Spleen (tissue), 11 donors: ENCODE data around the gene PVRIG. TPM values are rescaled to one million over a fixed set of nuclear protein-coding genes. Genes with fewer than 3 reads are reported as not detected.

ENCODE experiments used
- DNase-seq: peaks from one replicate; pipeline ENCODE4 v3.0.0-alpha.2; 2020
- H3K27ac ChIP-seq, 8 donors: fragments of 200-600 bp; sonication (generic) in 7 of 8; 1 replicate in 4 of 8; 2 replicates in 4 of 8; pipeline versions ENCODE4 v1.5.0 to v1.8.0; 2016 to 2021; ENCODE audit warnings: inconsistent platforms in 4 of 8, mild to moderate bottlenecking in 4 of 8, moderate library complexity in 1 of 8
- H3K27me3 ChIP-seq, 7 donors: fragments of 200-600 bp; sonication (generic) in 6 of 7; replicated peaks in 1 of 7; 1 replicate in 4 of 7; 2 replicates in 3 of 7; pipeline versions ENCODE4 v1.5.0 to v1.8.0; 2016 to 2021; ENCODE audit warnings: inconsistent platforms in 3 of 7, mild to moderate bottlenecking in 1 of 7
- H3K36me3 ChIP-seq, 6 donors: fragments of 200-600 bp; sonication (generic) in 5 of 6; 1 replicate in 4 of 6; 2 replicates in 2 of 6; pipeline versions ENCODE4 v1.5.0 to v1.8.0; 2016 to 2021; ENCODE audit warnings: inconsistent platforms in 2 of 6
- H3K4me1 ChIP-seq, 6 donors: fragments of 200-600 bp; sonication (generic) in 5 of 6; 1 replicate in 3 of 6; 2 replicates in 3 of 6; pipeline versions ENCODE4 v1.5.0 to v1.8.0; 2016 to 2021; ENCODE audit warnings: inconsistent platforms in 3 of 6
- H3K4me3 ChIP-seq, 8 donors: fragments of 200-600 bp; sonication (generic) in 7 of 8; 1 replicate in 4 of 8; 2 replicates in 4 of 8; pipeline versions ENCODE4 v1.5.0 to v1.8.0; 2016 to 2021; ENCODE audit warnings: inconsistent platforms in 4 of 8, mild to moderate bottlenecking in 4 of 8, moderate library complexity in 2 of 8
- H3K9me3 ChIP-seq, 8 donors: fragments of 200-600 bp; sonication (generic) in 7 of 8; 1 replicate in 4 of 8; 2 replicates in 4 of 8; pipeline versions ENCODE4 v1.5.0 to v1.8.0; 2016 to 2021; ENCODE audit warnings: inconsistent platforms in 4 of 8
- CTCF ChIP-seq, 11 experiments: fragments of 200-600 bp in 7 of 11; fragments of 450-650 bp in 4 of 11; sonication (generic) in 4 of 11; IDR thresholded peaks in 8 of 11; conservative IDR thresholded peaks in 3 of 11; 1 replicate in 7 of 11; 2 replicates in 4 of 11; pipeline versions ENCODE4 v1.4.0 to v1.8.0; 2016 to 2021; ENCODE audit warnings: antibody characterized with exemption in 11 of 11, inconsistent platforms in 4 of 11, mild to moderate bottlenecking in 1 of 11
- POLR2A ChIP-seq, 3 donors: fragments of 450-650 bp; IDR thresholded peaks; one replicate each; pipeline ENCODE4 v1.5.1; 2017; ENCODE audit warnings: antibody characterized with exemption in 3 of 3, mild to moderate bottlenecking in 1 of 3
- POLR2AphosphoS5 ChIP-seq, 3 donors: sonication (generic); formaldehyde crosslinking; IDR thresholded peaks; one replicate each; pipeline ENCODE4 v1.5.1; 2017; ENCODE audit warnings: antibody characterized with exemption in 3 of 3
- WGBS, 5 donors: extraction: QIAGEN DNeasy Blood & Tissue Kit in 3 of 5; methylation state at CpG; one replicate each; pipeline versions ENCODE4 v1.1.5 to v1.1.7; 2013 to 2018; 5-methylcytosine and 5-hydroxymethylcytosine counted together
- intact Hi-C: fragments of 100-400 bp; cut with DNase I; formaldehyde crosslinking; loops from one replicate; pipeline ENCODE4 v1.15.0; 2023; ENCODE audit warnings: low total_unique reads
- polyA plus RNA-seq, 3 donors: library from polyadenylated mRNA; stranded (reverse); fragments of 200-250 nt; gene quantifications; one replicate each; pipeline ENCODE4 v1.2.1, GENCODE V29; 2013
- total RNA-seq, 7 donors: library from RNA; depleted of rRNA in 3 of 7; stranded (reverse); fragments of >200 nt in 3 of 7; fragmentation: NEBNext Ultra II Directional in 4 of 7; extraction: Animal tissue kit (Norgen Biotek cat#: 25700) in 4 of 7; gene quantifications; one replicate each; pipeline versions ENCODE4 v1.1.0 to v1.2.1, GENCODE V29; 2016 to 2021
- donor health status: healthy with polysubstance abuse.
- donor health status: DM: no; HTN: no; CAD: no; lungs with moderate emphysema.
- donor health status: DM: no; HTN: no; CAD: no.
- donor health status: Bipolar disorder and iron deficiency.
- donor health status: healthy.
- donor health status: DM: no; HTN: no; CAD: no.
- donor health status: DM: yes; HTN: yes; CAD: no.

The PVRIG gene
- total and polyA plus RNA-seq, 10 donors: 20.3 to 58.7 (median 32.1) TPM

GRCh38 chr7:100200693-100201092, 19.1 kb upstream of the PVRIG start:
- whole genome bisulfite sequencing, 5 donors: 82 to 94% (median 87%) methylated on average over 11 of the region's 11 CpGs
- peak overlapping the region in 4 of 8 donors; percentile 4 to 47 (median 12) for H3K4me3 ChIP-seq
- H3K36me3 ChIP-seq: peaks cover 0 to 10% (median 0%) of the 10 kb centered on the region in 6 donors
- TF ChIP-seq POLR2AphosphoS5 (IDR thresholded peaks at IDR 0.05) (no peak), POLR2A (IDR thresholded peaks at IDR 0.05) (no peak), CTCF (IDR thresholded peaks at IDR 0.05 in 8 of 11, conservative IDR thresholded peaks at IDR 0.05 in 3 of 11) (no peak)
- intact Hi-C loops: no loop called here
- DNase-seq: no peak
- H3K4me1 ChIP-seq: peaks cover 0 to 31% (median 12%) of the 10 kb centered on the region in 6 donors
- no peaks in the 10 kb centered on the region for H3K9me3 ChIP-seq
- H3K27me3 ChIP-seq: no peaks in the 10 kb centered on the region
- peak overlapping the region in 5 of 8 donors; percentile 44 to 72 (median 52) for H3K27ac ChIP-seq

DNA sequence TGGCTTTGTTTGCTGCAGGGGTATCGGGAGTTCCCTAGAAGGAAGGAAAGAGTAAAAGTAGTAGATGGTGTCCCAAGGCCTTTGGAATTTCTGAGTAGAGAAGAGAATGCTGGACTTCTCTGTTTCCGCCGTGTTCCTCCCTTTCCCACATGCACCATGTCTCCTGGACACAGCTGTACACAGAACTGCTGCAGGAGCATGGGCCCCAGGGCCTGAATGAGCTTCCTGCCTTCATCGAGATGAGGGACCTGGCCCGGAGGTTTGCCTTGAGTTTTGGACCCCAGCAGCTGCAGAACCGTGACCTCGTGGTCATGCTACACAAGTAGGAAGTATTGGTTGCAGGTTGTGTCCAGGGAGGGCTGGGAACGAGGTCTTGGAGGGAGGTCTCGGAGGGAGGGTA, 15.3 kb upstream of the PVRIG start:
- peaks cover 0 to 32% (median 20%) of the 10 kb centered on the region in 6 donors for H3K4me1 ChIP-seq
- no peak overlapping the region for H3K4me3 ChIP-seq
- no peak overlapping the region for H3K27ac ChIP-seq
- H3K27me3 ChIP-seq: no peaks in the 10 kb centered on the region
- peaks cover 0 to 15% (median 0%) of the 10 kb centered on the region in 6 donors for H3K36me3 ChIP-seq
- no peak for TF ChIP-seq POLR2AphosphoS5 (IDR thresholded peaks at IDR 0.05)
- TF ChIP-seq CTCF (IDR thresholded peaks at IDR 0.05 in 8 of 11, conservative IDR thresholded peaks at IDR 0.05 in 3 of 11): no peak
- no peak for TF ChIP-seq POLR2A (IDR thresholded peaks at IDR 0.05)
- DNase-seq: no peak
- intact Hi-C loops: no loop called here
- 79 to 84% (median 80%) methylated on average over 9 of the region's 9 CpGs for WGBS, 5 donors
- no peaks in the 10 kb centered on the region for H3K9me3 ChIP-seq

- TF ChIP-seq POLR2A (IDR thresholded peaks at IDR 0.05) (no peak), CTCF (IDR thresholded peaks at IDR 0.05 in 8 of 11, conservative IDR thresholded peaks at IDR 0.05 in 3 of 11) (no peak), POLR2AphosphoS5 (IDR thresholded peaks at IDR 0.05) (no peak)
- Histone ChIP-seq H3K4me3 (no peak overlapping the region), H3K9me3 (no peaks in the 10 kb centered on the region), H3K27me3 (no peaks in the 10 kb centered on the region), H3K27ac (peak overlapping the region in 2 of 8 donors; percentile 3 to 44), H3K36me3 (peaks cover 0 to 26% (median 0%) of the 10 kb centered on the region in 6 donors), H3K4me1 (peaks cover 9 to 61% (median 30%) of the 10 kb centered on the region in 6 donors)
- intact Hi-C loops: no loop called here
- 45 to 54% (median 48%) methylated on average over 6 of the region's 6 CpGs for WGBS, 5 donors
- peak; percentile 72 for DNase-seq
Observed at GRCh38 chr7:100208911-100209408, 10.8 kb upstream of the PVRIG start.

DNA sequence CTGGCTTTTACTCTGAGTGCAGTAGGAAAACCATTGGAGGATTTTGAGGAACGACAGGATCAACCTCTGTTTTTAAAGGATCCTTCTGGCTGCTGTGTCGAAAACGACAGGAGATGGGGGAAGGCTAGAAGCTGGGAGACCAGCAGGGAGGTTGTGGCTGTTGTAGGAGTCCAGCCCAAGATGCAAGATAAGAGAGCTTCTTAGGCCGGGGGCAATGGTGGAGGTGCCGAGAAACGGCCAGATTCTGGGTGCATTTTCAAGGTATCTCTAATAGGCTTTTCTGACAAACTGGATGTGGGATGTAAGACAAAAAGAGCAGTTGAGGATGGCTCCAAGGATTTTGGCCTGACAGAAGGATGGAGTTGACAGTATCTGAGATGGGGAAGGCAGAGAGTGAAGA, 10.3 kb upstream of the PVRIG start:
- H3K9me3 ChIP-seq: no peaks in the 10 kb centered on the region
- intact Hi-C loops: no loop called here
- no peak overlapping the region for H3K4me3 ChIP-seq
- H3K36me3 ChIP-seq: peaks cover 0 to 26% (median 0%) of the 10 kb centered on the region in 6 donors
- WGBS, 5 donors: 64 to 80% (median 75%) methylated on average over 6 of the region's 6 CpGs
- H3K4me1 ChIP-seq: peaks cover 9 to 67% (median 30%) of the 10 kb centered on the region in 6 donors
- DNase-seq: peak; percentile 13
- TF ChIP-seq POLR2A (IDR thresholded peaks at IDR 0.05) (no peak), CTCF (IDR thresholded peaks at IDR 0.05 in 8 of 11, conservative IDR thresholded peaks at IDR 0.05 in 3 of 11) (no peak), POLR2AphosphoS5 (IDR thresholded peaks at IDR 0.05) (no peak)
- H3K27me3 ChIP-seq: no peaks in the 10 kb centered on the region
- H3K27ac ChIP-seq: no peak overlapping the region
